LNCAP (cell line): ENCODE results near the gene DOCK1.

ENCODE experiments used
- TF ChIP-seq, protein P1 (sequence below): fragments of 450-650 bp; IDR thresholded peaks from 2 replicates; pipeline ENCODE4 v1.5.1; 2017; ENCODE audit warnings: mild to moderate bottlenecking

The DOCK1 gene

DNA sequence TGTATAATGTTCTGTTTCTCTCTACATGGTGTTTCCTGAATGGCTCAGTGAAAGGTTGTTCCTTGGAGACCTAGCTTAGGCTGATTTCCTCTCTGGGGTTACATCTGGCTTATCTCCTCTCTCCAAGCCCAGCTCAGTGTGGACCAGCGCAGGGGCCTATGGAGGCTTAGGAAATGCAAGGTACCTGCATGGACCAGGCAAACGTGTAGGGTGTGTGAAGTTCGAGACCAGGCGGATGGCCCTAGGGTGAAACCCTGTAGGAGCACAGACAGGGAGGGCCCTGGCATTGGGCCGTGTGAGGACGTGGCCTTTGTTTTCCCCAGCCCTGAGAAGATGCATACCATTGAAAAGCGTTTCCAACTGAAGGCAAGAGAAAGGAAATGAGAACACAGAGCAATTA is 59.0 kb downstream of the DOCK1 start:
- TF ChIP-seq, protein P1, sequence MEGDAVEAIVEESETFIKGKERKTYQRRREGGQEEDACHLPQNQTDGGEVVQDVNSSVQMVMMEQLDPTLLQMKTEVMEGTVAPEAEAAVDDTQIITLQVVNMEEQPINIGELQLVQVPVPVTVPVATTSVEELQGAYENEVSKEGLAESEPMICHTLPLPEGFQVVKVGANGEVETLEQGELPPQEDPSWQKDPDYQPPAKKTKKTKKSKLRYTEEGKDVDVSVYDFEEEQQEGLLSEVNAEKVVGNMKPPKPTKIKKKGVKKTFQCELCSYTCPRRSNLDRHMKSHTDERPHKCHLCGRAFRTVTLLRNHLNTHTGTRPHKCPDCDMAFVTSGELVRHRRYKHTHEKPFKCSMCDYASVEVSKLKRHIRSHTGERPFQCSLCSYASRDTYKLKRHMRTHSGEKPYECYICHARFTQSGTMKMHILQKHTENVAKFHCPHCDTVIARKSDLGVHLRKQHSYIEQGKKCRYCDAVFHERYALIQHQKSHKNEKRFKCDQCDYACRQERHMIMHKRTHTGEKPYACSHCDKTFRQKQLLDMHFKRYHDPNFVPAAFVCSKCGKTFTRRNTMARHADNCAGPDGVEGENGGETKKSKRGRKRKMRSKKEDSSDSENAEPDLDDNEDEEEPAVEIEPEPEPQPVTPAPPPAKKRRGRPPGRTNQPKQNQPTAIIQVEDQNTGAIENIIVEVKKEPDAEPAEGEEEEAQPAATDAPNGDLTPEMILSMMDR = no peak

DNA sequence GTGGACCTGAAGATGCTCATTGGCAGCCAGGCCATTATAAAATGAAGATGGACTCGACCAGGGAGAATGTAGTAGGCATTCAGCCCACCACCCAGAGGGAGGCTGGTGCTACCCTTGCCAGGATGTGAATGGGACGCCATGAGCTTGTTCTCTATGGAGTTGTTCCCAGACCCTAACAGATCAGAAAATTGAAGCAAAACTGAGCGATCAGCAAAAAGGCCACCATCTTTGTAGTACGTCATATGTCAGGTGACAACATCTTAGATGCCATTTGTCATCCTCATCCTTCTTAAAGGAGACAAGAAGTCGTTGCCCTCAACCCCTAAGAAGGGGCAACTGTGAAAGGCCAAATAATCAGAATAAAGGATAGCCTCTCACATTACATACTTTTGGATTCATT is 61.7 kb downstream of the DOCK1 start:
- TF ChIP-seq, protein P1 = no peak

DNA sequence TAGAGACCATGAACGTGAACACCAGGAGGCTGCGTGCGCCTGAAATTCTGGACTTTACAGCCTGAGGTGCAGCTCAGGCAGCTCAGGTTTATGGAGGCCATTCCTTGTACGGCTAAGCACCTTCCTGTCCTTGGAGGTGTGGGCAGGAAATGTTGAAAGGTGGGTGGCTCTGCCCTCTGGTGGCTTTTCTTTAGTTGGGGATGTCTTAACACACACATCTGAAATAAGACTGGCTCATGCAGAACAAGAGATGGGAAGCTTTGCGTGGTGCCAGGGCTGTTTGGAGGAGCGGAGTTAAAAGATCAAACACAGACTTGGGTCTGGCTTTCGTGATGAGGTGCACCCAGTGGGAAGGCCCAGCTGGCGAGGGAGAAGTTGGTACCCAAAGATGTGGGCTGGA is 64.1 kb downstream of the DOCK1 start:
- TF ChIP-seq, protein P1 = peak; percentile 13; the same call in 1 of the 2 replicates

DNA sequence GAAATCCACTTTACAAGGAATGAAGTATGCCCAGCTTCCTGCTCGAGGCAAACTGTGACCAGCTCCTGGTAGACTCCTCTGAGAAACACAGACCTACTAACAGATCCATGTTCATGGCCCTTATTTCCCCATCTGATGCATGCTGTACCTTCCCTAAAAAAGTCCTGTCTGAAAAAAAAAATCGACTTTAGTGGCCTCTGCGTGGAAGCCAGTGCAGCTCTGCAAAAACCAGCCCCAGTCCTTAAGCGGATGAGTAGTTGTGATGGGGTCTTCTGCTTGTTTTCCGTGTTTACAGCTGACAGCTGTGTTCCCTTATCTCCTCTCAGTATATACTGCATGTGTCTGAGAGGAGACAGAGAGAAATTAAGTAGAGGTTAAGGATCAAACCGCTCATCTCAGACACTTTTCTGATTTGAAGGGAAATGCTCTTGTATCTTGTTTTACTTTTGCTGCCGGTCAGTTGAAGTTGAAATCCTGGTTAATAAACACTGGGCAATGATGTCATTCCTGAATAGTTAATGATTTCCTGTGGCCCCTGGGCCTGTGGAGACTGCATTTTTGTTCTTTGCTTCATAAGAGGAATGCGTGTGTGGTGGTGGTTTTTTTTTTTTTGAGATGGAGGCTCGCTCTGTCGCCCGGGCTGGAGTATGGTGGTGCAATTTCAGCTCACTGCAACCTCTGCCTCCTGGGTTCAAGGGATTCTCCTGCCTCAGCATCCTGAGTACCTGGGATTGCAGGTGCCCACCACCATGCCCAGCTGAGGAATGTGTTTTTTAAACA is 67.6 kb downstream of the DOCK1 start:
- TF ChIP-seq, protein P1 = no peak

DNA sequence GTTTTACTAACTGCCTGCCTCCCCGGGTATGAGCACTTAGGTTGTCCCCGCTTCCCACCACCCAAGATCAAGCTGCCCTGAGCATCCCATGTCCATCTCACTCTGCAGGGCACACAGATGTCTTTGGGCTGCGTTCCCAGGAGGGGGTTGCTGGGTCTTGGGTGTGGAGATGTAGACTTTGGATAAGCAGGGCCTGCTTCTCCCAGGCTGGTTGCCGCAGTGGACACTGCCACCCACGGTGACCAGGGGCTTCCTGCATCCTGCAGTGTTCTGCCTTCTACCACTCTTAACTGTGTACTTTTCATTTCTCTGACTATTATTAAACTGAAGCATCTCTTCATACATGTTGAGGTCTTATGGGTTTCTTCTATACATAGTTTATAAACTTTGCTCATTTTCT is 70.0 kb downstream of the DOCK1 start:
- TF ChIP-seq, protein P1 = no peak

DNA sequence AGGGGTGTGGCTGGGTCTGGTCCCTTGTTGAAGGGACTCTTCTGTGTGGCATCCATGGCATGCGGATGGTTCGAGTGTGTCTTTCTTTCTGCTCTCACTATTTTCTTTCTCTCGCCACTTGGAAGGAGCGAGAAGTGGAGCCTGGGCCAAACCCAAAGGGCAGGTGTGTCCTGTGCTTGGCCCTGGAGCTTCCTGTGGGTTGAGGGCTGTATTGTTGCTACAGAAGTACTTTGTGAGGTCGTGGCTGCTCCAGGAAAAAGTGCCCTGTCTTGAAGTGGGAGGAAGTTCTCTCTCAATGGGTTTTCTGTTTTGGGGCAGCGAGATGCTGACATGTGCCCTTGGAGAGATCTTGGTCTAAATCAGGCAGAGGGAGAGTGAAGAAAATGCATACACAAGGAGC is 72.0 kb downstream of the DOCK1 start:
- TF ChIP-seq, protein P1 = no peak

DNA sequence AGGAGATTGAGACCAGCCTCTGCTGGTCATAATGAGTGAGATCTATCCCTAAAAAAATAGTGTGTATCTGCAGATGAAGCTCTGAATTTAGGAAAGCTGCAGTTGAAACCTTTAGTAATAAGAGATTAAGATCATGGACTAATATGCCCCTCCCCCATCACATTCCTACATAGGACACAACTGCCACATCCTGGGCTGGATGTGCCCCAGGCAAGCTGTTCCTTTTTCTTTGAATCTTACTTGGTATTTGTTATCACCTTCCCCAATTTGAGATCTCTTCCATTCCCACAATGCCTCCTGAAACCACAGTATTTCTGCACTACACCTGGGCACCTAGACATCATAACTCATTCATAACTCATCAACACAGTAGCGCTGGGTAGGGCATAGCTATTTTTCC is 74.1 kb downstream of the DOCK1 start:
- TF ChIP-seq, protein P1 = no peak

DNA sequence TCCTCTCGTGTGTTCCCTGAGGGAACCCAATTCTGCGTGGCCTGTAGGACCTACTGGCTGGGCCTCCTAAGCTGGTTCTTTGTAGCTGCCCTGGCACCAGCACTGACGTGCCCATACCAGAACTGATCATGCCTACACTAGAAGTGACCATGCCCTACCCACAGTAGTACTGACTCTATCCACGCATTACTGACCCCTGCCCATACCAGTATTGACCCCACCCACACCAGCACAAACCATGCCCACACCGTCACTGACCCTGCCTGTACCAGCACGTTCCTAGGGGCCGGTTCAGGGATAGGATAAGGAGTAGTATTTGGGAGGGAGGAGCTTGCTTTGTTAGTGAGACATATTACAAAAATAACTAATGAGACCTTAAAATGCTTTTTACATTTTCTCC is 88.0 kb downstream of the DOCK1 start:
- TF ChIP-seq, protein P1 = no peak
